Measurements from ENCODE around the gene RDH13.

GRCh38 chr19:55056827-55057226 lies 6.1 kb downstream of the RDH13 start:
- TF ChIP-seq SPI1 (IDR thresholded peaks at IDR 0.05; ENCODE audit: borderline replicate concordance, low read depth) (no peak), CTCF (IDR thresholded peaks at IDR 0.05; ENCODE audit: insufficient read depth, low read length) (no peak)

Data from HL-60 (cell line).